HG02885 (cell line): ENCODE results near the gene IDH3G.

Experiments used
- ATAC-seq: cut with Tn5 transposase; IDR thresholded peaks from one replicate; pipeline ENCODE4 v1.9.1; 2021; ENCODE audit warnings: mild to moderate bottlenecking; ENCODE audit not compliant: unreplicated experiment, poor library complexity

Gene IDH3G

DNA sequence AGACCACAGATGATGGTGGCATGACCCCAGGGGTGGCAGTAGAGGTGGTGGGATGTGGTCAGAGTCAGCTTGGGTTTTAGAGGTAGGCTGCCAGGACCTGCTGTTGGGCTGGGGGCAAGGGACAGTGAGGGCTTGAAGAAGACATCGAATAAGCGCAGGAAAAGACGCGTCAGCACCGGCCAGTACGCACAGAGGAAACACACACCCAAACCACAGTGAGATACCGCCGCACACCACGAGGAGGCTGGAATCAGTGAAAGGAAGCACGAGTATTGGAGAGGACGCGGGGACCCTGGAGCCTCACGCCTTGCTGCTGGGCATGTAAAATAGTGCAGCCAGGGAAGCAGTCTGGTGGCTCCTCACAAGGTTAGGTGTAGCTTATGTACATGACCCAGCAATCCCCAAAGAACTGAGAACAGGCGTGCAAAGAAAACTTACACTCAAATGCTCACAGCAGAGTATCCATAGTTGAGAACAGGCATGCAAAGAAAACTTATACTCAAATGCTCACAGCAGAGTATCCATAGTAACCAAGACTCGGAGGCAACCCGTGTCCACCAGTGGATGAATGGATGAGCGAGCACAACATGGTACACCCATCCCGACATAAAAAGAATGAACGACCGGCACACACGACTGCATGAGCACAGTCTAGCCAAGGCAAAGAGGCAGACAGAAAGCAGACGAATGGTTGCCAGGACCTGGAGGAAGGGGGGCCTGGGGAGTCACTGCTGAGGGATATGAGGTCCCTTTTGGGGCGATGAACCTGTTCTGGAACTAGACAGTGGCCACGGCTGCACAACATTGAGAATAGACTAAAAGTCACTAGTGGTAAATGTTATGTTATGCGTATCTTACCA, 22.9 kb upstream of the IDH3G start:
- ATAC-seq, result no peak

DNA sequence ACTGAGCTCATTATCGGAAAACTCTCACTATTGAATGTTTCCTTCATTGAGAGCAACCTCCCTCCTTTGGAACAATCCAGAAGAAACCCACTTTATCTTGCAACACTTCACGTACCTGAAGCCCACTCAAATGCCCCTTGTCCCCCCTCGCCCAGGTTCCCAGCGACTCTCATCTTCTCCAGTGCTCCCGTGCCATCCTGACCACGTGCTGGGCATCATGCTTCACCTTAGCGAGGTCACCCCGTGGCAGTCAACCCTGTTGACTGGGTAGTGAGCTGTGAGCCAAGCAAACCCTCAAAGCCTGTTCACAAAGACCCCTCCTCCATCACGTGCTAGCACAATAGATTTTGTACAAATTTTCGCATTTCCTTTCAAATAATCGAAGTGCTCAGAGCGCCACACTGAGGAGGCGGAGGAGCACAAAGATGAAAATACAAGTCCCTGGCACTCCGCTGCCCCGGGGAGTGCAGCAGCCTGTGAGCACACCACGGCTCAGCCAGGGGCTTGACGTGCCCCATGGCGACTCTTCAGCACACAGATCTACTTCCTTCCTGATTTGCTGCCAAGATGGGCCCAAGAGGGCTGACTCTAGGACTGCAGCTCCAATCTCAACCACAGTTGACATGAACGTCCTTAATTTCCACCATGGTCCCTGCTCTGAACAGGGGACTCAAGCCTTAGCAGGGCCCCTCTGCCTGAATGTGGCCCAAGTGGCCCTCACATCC, 20.6 kb upstream of the IDH3G start:
- ATAC-seq, result no peak

DNA sequence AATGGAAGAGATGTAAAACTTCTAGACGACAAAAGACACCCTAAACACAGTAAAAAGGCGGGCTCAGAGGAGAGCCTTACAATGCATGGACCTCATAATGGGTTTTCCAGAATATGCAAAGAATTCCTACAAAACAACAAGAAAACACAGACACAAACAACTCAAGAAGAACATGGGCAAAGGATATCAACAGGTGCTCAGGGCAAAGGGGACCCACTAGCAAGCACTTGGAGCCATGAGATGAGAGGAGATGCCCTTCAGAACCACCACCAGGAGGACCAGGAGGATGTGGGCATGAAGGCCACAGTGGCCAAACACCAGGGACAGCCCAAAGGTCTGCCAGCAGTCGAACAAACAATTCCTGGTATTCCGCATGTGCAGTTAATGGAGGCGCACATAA, 19.0 kb upstream of the IDH3G start:
- ATAC-seq, result no peak

DNA sequence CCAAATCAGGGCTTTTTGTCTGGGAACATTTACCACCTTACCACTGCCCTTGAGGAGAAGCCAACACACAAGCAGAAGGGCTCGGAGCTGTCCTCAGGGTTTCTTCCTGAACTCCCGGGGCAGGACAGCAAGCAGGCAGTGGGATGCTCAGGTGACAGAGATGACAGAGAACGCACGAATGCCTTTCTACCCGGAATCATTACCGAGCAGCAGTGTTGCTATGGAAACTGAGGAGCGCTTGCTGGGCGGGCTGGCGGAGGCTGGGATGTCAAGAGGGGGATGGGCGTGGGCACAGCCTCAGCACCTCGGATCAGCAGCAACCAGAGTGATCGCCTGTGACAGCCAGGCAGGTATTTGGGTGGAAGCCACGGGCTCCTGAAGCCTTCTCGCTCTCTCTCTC, 18.0 kb upstream of the IDH3G start:
- ATAC-seq, result no peak

DNA sequence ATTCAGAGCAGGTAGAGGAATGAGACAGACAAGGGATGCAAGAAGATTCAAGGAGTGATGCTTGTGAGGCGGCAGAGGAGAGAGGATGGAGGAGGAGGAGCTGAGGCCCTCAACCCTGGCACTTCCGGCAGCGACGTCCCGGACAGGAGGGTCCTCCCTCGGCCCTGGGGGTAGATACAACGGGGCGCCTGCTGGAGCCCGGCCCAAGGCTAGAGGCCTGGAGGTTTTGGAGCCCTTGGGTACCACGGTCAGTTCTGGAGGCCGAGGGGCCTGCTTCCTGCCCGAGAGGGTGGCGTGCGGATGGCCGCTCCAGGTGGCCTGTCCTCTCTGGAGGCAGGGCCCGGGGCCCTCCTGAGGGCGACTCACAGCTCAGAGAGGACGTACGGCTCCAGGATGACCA, 13.8 kb upstream of the IDH3G start:
- ATAC-seq, result no peak

DNA sequence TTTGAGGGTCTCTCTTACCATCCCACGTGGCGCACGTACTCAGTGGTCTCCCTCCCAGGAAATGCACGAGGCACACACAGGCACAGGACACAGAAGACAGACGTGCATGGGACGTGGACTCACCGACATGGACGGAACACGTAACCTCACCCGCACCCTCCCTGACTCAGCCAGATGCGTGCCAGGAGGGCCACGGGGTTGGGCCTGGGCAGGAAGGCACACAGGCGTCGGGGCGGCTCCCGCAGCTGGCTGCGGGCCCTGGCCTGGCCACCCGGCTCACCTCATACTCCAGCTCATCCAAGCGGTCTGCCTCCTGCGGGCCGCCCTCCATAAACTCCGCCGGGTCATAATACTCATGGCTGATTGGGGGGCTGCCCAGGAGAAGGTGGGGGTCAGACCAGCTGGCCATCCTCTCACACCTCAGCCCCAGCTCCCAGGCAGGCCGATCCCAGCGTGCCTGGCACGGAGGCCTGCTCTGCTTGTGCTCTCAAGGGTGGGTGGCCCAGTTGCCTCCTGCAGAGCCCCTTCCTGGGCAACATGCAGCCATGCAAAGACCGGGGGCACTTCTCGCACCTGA, 12.9 kb upstream of the IDH3G start:
- no peak for ATAC-seq

DNA sequence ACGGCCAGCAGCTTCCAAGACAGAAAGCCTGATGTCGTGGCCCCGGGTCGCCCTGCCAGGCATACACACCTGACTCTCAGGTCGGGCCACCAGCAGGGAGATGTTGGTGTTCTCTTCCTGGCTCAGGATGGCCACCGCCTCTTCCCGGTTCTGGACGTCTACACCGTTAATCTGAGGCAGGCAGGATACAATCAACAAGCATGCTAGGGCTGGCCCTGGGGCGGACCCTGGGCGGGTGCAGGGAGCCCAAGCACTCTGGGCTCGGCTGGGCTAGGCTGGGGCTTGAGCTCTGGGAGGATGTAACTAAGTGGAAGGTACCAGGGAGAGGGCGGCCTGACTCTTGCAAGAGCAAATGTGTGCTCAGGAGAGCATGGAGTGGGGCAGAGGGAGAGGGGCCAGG, 11.3 kb upstream of the IDH3G start:
- ATAC-seq, result no peak

DNA sequence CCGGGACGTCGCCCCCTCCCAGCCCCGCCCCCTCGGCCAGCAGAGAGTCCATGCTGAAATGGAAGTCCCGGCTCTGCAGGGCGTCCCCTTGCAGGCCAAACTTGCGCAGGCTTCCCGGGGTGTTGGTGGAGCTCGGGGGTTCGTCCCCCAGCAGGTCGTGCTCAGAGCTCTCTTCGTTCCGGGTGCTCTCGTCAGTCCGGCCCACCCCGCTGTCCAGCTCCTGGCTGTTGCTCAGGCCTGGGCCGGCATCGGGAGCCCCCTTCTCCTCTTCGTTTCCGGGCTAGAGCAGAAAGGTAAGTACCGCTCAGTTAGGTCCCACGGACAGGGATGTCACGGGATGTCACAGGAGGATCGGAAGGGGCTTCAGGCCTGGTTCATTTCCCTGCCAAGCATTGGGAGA, 10.4 kb upstream of the IDH3G start:
- no peak for ATAC-seq

DNA sequence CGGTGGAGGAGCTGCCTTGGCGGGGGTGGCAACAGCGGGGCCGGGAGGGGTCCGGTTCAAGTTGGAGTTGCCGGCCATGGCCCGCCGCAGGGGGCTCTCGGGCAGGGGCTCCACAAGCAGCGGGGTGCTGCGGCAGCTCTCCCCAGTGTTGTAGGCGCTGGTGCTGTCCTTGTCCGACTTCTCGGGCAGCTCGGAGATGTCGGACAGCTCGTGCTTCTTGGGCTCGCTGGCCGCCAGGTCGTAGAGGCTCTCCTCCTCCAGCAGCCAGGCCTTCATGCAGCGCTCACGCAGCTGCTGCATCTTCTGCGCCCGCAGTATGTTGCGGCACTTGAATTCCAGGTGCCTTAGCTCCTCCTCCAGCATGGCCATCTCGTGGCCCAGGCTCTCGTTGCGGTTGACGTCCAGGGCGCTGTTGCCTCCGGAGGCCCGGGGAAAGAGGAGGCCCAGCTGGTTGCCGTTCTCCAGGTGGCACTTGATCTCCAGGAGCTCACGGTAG, 10.0 kb upstream of the IDH3G start:
- no peak for ATAC-seq

DNA sequence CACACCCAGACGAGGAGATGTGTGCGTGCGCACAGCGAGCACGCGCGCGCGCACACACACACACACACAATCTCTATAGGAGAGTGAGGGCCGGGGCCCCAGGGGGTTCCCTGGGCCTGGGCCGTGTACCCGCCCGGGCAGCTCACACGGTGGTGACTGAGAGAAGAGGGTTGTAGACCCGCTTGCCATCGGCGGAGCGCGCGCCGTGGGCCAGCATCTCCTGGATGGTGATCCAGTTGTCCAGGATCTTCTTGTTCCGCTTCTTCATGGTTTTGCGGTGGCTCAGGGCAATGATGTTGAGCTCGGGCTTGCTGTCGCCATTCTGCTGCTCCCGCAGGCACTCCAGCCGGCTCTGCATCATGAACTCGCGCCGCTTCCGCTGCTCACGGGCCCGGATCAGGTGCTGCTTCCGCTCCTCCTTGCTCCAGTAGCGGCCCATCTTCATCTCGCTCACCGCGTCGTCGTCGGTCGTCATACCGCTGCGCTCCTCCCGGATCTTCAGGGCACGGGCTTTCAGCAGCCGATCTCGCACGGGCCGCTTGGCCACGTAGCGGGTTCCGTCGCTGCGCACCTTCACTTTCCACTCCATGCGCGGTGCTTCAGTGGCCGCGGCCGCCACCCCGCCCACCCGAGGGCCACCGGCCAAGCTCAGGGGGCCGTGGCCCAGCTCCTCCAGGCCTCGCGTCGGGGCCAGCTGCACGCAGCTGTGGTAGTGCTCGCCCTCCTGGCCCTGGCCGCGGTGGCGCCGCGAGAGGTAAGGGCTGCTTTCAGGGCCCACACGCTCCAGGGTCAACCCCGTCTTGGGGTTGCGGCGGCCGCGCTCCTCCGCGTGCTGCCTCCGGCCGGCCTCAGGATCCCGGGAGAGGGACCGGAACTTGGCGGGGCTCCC, 9.3 kb upstream of the IDH3G start:
- ATAC-seq, result no peak

DNA sequence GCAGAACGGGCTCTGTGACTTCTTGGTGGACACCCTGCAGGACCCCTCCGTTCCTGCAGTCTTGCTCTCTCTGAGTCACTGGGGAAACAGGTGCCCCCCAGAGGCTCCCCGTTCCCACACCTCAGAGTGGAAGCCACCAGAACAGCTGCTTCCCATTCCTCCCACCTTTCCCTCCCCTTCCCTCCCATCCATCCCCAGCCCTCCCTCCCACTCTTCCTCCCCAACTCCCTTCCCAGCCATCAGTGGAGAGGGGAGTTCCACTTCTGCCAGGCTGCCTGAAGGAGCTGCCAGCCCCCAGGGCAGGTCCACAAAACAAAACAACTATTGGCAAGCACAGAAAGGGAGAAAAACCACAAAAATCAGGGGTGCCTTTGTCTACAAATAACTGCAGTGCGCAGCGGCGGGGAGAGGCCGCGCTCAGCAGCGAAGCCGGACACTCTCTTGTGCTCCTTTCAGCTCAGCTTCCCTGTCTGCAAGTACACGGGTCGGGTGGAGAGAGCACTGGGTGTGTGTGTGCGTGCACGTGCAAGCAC, 8.4 kb upstream of the IDH3G start:
- no peak for ATAC-seq

DNA sequence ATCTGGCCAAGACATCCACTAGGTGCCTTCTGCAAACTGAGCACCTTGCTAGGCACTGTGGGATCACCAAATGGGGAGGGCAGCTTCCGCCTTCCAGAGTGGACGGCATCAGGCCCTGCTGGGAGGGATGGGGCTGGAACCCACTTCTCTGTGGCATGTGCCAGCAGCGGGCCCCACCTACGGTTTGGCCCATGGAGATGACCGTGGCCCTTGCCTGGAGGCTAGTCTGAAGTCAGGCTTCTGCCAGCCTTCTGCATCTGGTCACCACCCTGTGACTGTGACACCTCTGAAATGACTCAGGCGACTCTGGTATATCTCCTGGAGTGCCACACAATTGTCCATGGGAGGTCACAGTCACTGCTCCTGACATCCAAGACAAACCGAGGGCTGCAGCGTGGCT, 7.5 kb upstream of the IDH3G start:
- ATAC-seq, result no peak

DNA sequence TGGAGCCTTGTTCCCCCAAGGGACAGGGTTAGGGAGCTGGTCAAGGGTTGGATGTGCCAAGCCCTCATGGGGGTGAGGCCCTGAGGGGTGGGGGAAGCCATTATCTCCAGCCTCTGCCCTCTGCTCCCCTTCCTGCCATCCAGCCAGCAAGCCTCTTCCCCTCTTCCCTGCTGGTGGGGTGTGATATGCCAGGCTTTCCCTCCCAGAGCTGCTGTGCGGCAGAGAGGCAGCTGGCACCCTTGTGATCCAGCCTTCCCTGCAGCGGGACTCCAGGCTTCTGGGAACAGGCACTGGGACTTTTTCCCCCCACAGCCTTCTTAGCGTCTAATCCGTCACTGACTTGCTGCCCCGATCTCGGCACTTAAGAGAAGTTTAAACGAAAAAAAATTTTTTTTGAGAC, 6.6 kb upstream of the IDH3G start:
- ATAC-seq, result no peak

DNA sequence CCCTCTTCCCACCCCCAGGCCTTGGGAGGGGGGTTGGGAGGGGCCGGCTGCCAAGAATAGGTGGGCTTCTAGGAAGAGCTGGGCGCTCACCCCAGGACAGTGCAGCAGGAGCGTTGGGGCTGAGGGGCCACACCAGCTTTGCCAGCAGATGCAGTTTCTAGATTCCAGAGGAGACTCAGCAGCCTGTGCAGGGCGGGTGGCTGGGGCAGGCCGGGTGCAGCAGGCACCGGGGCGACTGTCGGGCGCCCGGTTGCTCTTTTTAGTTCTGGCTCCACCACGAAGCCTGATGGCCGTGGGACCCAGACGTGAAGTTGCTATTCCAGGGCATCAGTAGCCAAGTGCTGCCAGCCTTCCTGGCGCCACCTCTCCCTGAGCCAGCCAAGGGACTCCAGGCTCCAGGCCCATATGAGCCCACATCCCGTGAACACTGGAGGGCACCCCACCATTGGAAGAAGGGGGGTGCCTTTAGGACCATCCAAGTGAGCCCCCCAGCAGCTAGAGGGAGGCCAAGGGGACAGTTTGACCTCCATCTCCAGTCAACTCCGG, 6.1 kb upstream of the IDH3G start:
- no peak for ATAC-seq

DNA sequence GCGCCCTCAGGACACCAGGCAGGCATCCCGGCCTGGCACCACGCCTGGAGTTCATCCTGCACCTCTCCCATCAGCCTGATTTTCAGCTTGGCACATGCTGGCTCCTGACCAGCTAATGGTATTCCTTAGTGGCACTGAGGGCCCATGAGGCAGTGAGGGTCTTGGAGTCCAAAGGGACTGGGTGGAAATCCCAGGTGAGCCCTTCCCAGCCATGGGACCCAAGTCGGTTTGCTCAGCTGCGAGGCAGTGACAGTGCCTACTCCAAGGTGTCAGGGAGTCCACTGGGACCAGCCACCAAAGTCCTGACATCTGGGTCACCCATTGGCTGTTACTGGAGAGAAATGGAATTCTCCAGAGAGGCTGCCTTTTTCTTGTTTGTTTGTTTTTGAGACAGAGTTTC, 5.2 kb upstream of the IDH3G start:
- no peak for ATAC-seq

DNA sequence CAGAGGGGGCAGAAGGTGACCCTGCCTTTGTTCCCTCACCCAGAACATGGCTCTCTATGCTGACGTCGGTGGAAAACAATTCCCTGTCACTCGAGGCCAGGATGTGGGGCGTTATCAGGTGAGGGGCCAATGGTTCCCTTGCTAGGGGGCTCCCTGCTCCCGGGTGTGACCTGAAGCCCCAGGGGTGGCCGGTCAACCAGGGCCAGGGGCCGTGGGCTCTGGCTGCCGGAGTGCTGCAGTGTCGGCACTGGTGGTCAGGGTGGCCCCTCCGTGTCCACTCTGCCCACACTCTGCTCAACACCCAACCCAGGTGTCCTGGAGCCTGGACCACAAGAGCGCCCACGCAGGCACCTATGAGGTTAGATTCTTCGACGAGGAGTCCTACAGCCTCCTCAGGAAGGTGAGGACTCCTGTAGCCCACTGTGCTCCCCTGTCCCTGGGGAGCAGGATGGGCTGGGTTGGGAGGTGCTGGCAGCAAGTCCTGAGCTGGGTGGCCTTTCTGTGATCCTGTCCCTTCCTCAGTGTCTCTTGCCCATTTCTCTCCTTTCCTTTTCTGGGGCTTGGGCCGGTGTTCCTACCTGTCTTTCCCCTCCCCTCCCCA, 3.3 kb upstream of the IDH3G start:
- no peak for ATAC-seq

DNA sequence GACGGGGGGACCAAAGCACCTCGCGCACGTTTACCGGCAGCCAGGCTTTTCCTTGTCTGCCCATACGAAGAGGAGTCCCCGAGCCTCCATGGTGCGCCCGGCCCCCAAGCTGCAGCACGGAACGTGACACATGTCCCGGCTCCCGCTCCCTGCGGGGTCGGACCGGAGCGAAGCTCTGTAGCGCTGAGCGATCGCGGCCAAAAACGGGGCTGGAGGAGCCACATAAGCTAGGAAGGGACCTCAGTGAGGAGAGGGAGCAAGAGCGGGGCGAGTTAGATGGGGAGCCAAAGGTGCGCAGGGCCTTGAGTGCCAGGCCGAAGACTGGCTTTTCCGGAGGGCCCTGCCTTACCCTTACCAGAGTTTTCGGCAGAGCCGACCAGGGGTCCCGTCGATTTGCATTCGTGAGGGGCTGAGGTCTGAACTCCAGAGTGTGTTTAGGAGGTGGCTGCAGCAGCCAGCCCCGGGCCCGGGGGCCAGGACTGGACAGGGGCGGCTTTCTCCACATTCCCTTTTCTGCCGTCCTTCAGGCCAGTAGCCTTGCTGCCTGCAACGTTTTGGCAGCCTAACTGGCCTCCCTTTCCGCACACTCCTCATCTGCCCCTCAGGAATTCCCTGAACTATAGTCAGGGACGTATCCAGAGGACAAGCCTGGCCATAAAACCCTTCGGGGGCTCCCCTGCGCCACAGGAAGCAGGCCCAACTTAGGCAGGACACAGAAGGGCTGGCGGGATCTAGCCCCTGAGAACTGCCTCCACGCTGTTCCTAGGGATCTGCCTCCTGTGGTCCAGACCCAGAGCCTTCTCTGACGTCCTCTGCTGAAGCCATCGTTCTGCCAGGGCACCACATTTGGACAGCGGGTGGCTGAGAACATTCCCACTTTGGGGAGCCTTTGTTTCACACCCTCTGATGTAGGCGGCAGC, 982 bp upstream of the IDH3G start:
- ATAC-seq, result peak; percentile 1

DNA sequence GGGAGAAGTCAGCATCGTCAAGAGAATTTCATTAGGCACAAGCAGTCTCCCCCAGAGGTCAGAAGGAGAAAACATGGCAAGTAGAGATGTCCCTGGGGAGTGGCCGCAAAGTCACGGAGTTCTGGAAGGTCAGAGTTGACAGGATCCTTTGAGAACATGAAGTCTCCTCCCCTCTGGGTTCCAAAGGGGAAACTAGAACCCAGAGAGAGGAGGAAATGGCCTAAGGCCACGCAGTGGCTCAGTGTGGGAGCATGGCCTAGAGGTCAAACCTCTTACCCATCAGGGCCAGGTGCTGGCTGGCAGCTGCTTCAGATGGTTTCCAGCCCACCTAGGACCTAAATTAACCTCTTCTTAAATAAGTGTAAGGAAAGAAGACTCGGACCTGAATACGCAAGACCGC, 884 bp downstream of the IDH3G start:
- ATAC-seq, result no peak
